GM12878 (cell line): ENCODE measurements around the gene USP21. TPM values are rescaled to one million over a fixed set of nuclear protein-coding genes. Genes with fewer than 3 reads are reported as not detected.

Experiments
- ATAC-seq: fragments of 200-7000 bp; cut with Tn5 transposase; 3 replicates; pipeline ENCODE4 v1.9.1; 2020; ENCODE audit warnings: mild to moderate bottlenecking, moderate library complexity
- BruUV-seq: library from RNA; stranded (reverse); fragments of 400-500 nt; replicated peaks from 2 replicates; lab custom pipeline; 2021; lab: Mats Ljungman, UMichigan
- CTCF ChIA-PET: fragments of 300-600 bp; sonication (Branson Sonifier 250); formaldehyde crosslinking; extraction: SDS; loops from one replicate; lab custom pipeline; 2021; ENCODE audit warnings: inconsistent platforms; lab: Yijun Ruan, JAX
- POLR2A ChIA-PET: fragments of 350-600 bp; formaldehyde crosslinking; extraction: SDS; loops from one replicate; lab custom pipeline; 2021; ENCODE audit warnings: inconsistent platforms; lab: Charles Lee
- RAD21 ChIA-PET: fragments of 300-600 bp; sonication (Branson Sonifier 250); formaldehyde crosslinking; loops from one replicate; lab custom pipeline; 2023; ENCODE audit warnings: antibody characterized with exemption; ENCODE audit not compliant: unreplicated experiment; lab: Charles Lee
- SMC1A ChIA-PET: fragments of 300-600 bp; sonication (Branson Sonifier 250); formaldehyde crosslinking; loops from one replicate; lab custom pipeline; 2023; ENCODE audit not compliant: unreplicated experiment, uncharacterized antibody; lab: Charles Lee
- DNase-seq: peaks from one replicate; pipeline ENCODE4 v3.0.0-alpha.2; 2011; ENCODE audit warnings: low read depth, low spot score
- FAIRE-seq: peaks from 3 replicates; lab custom pipeline; 2011; peaks lifted over from hg19 to GRCh38; lab: Jason Lieb, UNC
- H2AFZ ChIP-seq: 2 replicates; pipeline ENCODE4 v1.6.0; 2011; ENCODE audit warnings: low read depth, low read length, control low read depth; ENCODE audit not compliant: control insufficient read depth
- H3K27ac ChIP-seq: 2 replicates; pipeline ENCODE4 v1.5.1; 2011; ENCODE audit warnings: control low read depth; ENCODE audit not compliant: control insufficient read depth, insufficient read depth
- H3K27me3 ChIP-seq, 2 experiments: replicated peaks in 1 of 2; 2 replicates each; pipeline versions ENCODE4 v1.6.0 to v1.6.1; 2011; ENCODE audit warnings: low read length in 1 of 2; ENCODE audit not compliant: control insufficient read depth in 2 of 2, insufficient read depth in 2 of 2
- H3K36me3 ChIP-seq, 2 experiments: 2 replicates each; pipeline ENCODE4 v1.5.1; 2011; ENCODE audit warnings: low read length in 1 of 2; ENCODE audit not compliant: control insufficient read depth in 2 of 2, insufficient read depth in 2 of 2
- H3K4me1 ChIP-seq: 2 replicates; pipeline ENCODE4 v1.6.1; 2011; ENCODE audit warnings: mild to moderate bottlenecking, low read length, moderate library complexity, mixed read lengths; ENCODE audit not compliant: control insufficient read depth, insufficient read depth
- H3K4me2 ChIP-seq: 2 replicates; pipeline ENCODE4 v1.6.0; 2011; ENCODE audit warnings: control low read depth; ENCODE audit not compliant: control insufficient read depth, insufficient read depth
- H3K4me3 ChIP-seq: fragments of 200-600 bp; sonication (generic); 2 replicates; pipeline ENCODE4 v1.5.1; 2016
- H3K79me2 ChIP-seq: 2 replicates; pipeline ENCODE4 v1.6.0; 2011; ENCODE audit warnings: low read length; ENCODE audit not compliant: control insufficient read depth, insufficient read depth
- H3K9ac ChIP-seq: 2 replicates; pipeline ENCODE4 v1.8.0; 2011; ENCODE audit warnings: low read length, control low read depth, mixed read lengths; ENCODE audit not compliant: control insufficient read depth, insufficient read depth
- H3K9me3 ChIP-seq: replicated peaks from 3 replicates; pipeline ENCODE4 v1.5.1; 2011; ENCODE audit warnings: mild to moderate bottlenecking, low read length; ENCODE audit not compliant: control insufficient read depth, insufficient read depth
- H4K20me1 ChIP-seq: 2 replicates; pipeline ENCODE4 v1.6.0; 2011; ENCODE audit not compliant: control insufficient read depth, insufficient read depth
- BCL3 ChIP-seq: IDR thresholded peaks from 2 replicates; pipeline ENCODE4 v1.6.1; 2011; ENCODE audit warnings: borderline replicate concordance, low read depth, mild to moderate bottlenecking, moderate library complexity, low read length; ENCODE audit not compliant: insufficient read depth, poor library complexity, severe bottlenecking
- BMI1 ChIP-seq: fragments of 450-650 bp; IDR thresholded peaks from 2 replicates; pipeline ENCODE4 v1.6.1; 2016; ENCODE audit warnings: mild to moderate bottlenecking, moderate library complexity, borderline replicate concordance
- CEBPZ ChIP-seq: fragments of 150-350 bp; IDR thresholded peaks from 2 replicates; pipeline ENCODE4 v1.6.1; 2016; ENCODE audit warnings: low read depth, low read length
- FOXK2 ChIP-seq: fragments of 450-650 bp; IDR thresholded peaks from 2 replicates; pipeline ENCODE4 v1.6.1; 2017; ENCODE audit warnings: mild to moderate bottlenecking, moderate library complexity
- HDGF ChIP-seq: fragments of 450-650 bp; IDR thresholded peaks from 2 replicates; pipeline ENCODE4 v1.6.1; 2016; ENCODE audit warnings: antibody characterized with exemption
- IRF3 ChIP-seq: fragments of 450-650 bp; IDR thresholded peaks from 2 replicates; pipeline ENCODE4 v1.6.1; 2014; ENCODE audit warnings: mild to moderate bottlenecking
- KAT2A ChIP-seq: conservative IDR thresholded peaks from 2 replicates; pipeline ENCODE4 v1.6.1; 2011; ENCODE audit warnings: low read depth, low read length; ENCODE audit not compliant: control insufficient read depth
- MEF2A ChIP-seq: IDR thresholded peaks from 2 replicates; pipeline ENCODE4 v1.6.1; 2011; ENCODE audit warnings: low read depth, mild to moderate bottlenecking, low read length, moderate library complexity; ENCODE audit not compliant: insufficient read depth
- MYB ChIP-seq: fragments of 150-350 bp; IDR thresholded peaks from 2 replicates; pipeline ENCODE4 v1.6.1; 2014; ENCODE audit warnings: mild to moderate bottlenecking, low read depth, low read length, borderline replicate concordance
- TCF12 ChIP-seq: IDR thresholded peaks from 2 replicates; pipeline ENCODE4 v1.6.1; 2011; ENCODE audit warnings: low read depth, mild to moderate bottlenecking, low read length
- ZNF24 ChIP-seq: fragments of 450-650 bp; IDR thresholded peaks from 2 replicates; pipeline ENCODE4 v1.6.1; 2017; ENCODE audit warnings: antibody characterized with exemption, mild to moderate bottlenecking
- ZNF274 ChIP-seq: IDR thresholded peaks from one replicate; pipeline ENCODE4 v1.8.0; 2011; ENCODE audit not compliant: insufficient read length, insufficient read depth
- WGBS: methylation state at CpG from one replicate; pipeline ENCODE4 v1.1.6; 2016; ENCODE audit warnings: low lambda C conversion rate; ENCODE audit not compliant: insufficient replicate concordance, insufficient coverage; ENCODE audit errors: missing lambda C conversion rate; 5-methylcytosine and 5-hydroxymethylcytosine counted together
- in situ Hi-C: fragments of 300-500 bp; cut with MboI; formaldehyde crosslinking; loops from 9 replicates; pipeline ENCODE4 v1.14.3; 2018; ENCODE audit warnings: mixed read lengths
- intact Hi-C: fragments of 100-400 bp; cut with micrococcal nuclease; formaldehyde crosslinking; loops from one replicate; pipeline ENCODE4 v1.14.2; 2022; ENCODE audit not compliant: unreplicated experiment
- polyA plus RNA-seq, 11 experiments: library from polyadenylated mRNA; depleted of rRNA in 4 of 11; unstranded in 6 of 11; stranded (reverse) in 5 of 11; fragments of >200 nt; fragmentation: Nextera tagmentation in 4 of 11; fragmentation: Illumina TruSeq in 1 of 11; extraction: Ambion mirVana in 4 of 11; extraction: Trizol in 1 of 11; gene quantifications; 1 replicate in 1 of 11; 2 replicates in 10 of 11; pipeline versions ENCODE4 v1.2.1 to v1.2.3, GENCODE V29; 2011 to 2016; ENCODE audit warnings: inconsistent platforms in 2 of 11, missing spikeins in 2 of 11, low read depth in 1 of 11
- total RNA-seq, 4 experiments: library from RNA; depleted of rRNA in 3 of 4; stranded (reverse); fragments of >200 nt in 3 of 4; fragmentation: Illumina TruSeq in 1 of 4; extraction: Trizol in 1 of 4; gene quantifications; 2 replicates each; pipeline versions ENCODE4 v1.2.1 to v1.2.3, GENCODE V29; 2013 to 2021
- TF ChIP-seq, protein P1 (sequence below): fragments of 450-650 bp; IDR thresholded peaks from 2 replicates; pipeline ENCODE4 v1.6.1; 2017; ENCODE audit warnings: mild to moderate bottlenecking, low read depth, inconsistent platforms; ENCODE audit not compliant: poor library complexity, severe bottlenecking

Gene USP21
- total and polyA plus RNA-seq, 10 of the 15 experiments (the other 5 are each of a cell fraction or from before 2014, with no cell fraction given) = 3.2 to 28.6 (median 16.6) TPM

DNA sequence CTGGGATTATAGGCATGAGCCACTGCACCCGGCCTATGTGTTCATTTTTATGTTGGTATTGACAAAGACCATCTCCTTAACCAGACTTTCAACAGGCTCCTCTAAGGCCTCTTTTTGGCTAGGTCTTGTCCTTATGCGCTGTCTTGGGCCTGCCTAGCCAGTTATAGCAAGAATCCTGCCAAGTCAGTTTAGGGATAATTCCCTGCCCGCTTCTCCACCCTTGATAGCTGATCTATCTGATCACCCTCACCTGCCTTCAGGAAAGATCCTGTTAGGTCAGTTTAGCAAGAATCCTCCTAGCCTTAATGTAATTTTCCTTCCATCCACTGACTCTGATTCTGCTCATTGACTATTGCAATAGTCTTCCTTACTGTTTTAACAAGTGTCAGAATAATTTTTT is 20.4 kb downstream of the USP21 start:
- no peak for TF ChIP-seq ZNF24
- TF ChIP-seq FOXK2 = no peak
- TF ChIP-seq, protein P1, sequence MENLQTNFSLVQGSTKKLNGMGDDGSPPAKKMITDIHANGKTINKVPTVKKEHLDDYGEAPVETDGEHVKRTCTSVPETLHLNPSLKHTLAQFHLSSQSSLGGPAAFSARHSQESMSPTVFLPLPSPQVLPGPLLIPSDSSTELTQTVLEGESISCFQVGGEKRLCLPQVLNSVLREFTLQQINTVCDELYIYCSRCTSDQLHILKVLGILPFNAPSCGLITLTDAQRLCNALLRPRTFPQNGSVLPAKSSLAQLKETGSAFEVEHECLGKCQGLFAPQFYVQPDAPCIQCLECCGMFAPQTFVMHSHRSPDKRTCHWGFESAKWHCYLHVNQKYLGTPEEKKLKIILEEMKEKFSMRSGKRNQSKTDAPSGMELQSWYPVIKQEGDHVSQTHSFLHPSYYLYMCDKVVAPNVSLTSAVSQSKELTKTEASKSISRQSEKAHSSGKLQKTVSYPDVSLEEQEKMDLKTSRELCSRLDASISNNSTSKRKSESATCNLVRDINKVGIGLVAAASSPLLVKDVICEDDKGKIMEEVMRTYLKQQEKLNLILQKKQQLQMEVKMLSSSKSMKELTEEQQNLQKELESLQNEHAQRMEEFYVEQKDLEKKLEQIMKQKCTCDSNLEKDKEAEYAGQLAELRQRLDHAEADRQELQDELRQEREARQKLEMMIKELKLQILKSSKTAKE = no peak
- no peak for TF ChIP-seq BCL3
- no peak for TF ChIP-seq IRF3
- no peak for TF ChIP-seq CEBPZ
- TF ChIP-seq BMI1 = no peak
- TF ChIP-seq KAT2A = no peak
- TF ChIP-seq TCF12 = no peak
- TF ChIP-seq HDGF = no peak
- TF ChIP-seq ZNF274 = no peak
- TF ChIP-seq MYB = no peak
- TF ChIP-seq MEF2A = no peak
- Histone ChIP-seq H3K4me3 (no peak overlapping the region), H3K36me3 (peaks cover 0 to 8% of the 10 kb centered on the region in 2 experiments; a peak in 3 of 4 replicates), H3K27me3 (no peaks in the 10 kb centered on the region), H4K20me1 (no peaks in the 10 kb centered on the region), H2AFZ (no peak overlapping the region), H3K27ac (no peak overlapping the region), H3K9ac (no peak overlapping the region), H3K4me2 (no peak overlapping the region), H3K4me1 (peaks cover 53% of the 10 kb centered on the region), H3K9me3 (no peaks in the 10 kb centered on the region), H3K79me2 (peaks cover 34% of the 10 kb centered on the region)
- ChIA-PET RAD21 (interaction anchor here (2.9 kb wide), 1 partner anchor 46 kb away, joined by 24 read pairs; the partner anchor contains the start of gene TOMM40L), SMC1A (interaction anchor here (0.7 to 5.6 kb wide), 8 partner anchors 12 to 202 kb away, joined by 3 to 50 read pairs (median 4); partner anchors contain the start of genes APOA2, NDUFS2, PPOX and TOMM40L), CTCF (interaction anchor here (1.4 to 5.6 kb wide), 10 partner anchors 14 to 207 kb away, joined by 3 to 74 read pairs (median 18); partner anchors contain the start of genes PPOX and TOMM40L), POLR2A (no interaction called here)
- BruUV-seq = no TSS peak
- in situ Hi-C loops (no loop called here), intact Hi-C loops (no loop called here)
- FAIRE-seq (no peak), ATAC-seq (no peak), DNase-seq (no peak)
- WGBS = 80% methylated on average over 3 of the region's 3 CpGs
